Retina (tissue), 1 donor: ENCODE measurements around the gene DPAGT1.

Experiments used
- DNase-seq: peaks from one replicate; pipeline ENCODE4 v3.0.0-alpha.2; 2016

DPAGT1 gene

GRCh38 chr11:119057000-119057769, 44.5 kb downstream of the DPAGT1 start, which contains the start of gene HYOU1:
Gene HYOU1, minus strand, starts transcription at chr11:119057205. Its CDS starts 1,045 bp downstream, at chr11:119056160.
- peak; percentile 95 for DNase-seq

- peak; percentile 33 for DNase-seq
These were observed 45.1 kb downstream of the DPAGT1 start for GRCh38 chr11:119056421-119056999.

DNA sequence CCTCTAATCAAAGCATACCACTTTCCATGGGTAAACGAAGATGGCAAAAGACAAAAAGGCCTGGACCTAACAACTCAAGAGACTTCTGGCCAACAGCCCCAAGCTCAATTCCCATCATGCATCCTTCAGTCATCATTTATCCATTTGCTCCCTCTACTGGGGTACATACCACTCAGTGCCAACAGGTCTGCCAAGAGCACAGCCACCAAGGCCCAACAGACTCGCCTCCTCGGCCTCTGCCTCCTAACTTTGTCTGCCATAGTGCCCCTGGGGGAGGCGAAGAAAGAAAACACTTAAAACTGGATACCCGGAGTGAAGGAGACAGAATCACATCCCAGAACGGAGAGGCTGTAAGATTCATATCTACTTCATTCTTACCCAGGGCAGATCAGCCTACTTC, 45.8 kb downstream of the DPAGT1 start:
- DNase-seq: no peak

- DNase-seq: no peak
These were observed 47.2 kb downstream of the DPAGT1 start for GRCh38 chr11:119054418-119054817.

DNA sequence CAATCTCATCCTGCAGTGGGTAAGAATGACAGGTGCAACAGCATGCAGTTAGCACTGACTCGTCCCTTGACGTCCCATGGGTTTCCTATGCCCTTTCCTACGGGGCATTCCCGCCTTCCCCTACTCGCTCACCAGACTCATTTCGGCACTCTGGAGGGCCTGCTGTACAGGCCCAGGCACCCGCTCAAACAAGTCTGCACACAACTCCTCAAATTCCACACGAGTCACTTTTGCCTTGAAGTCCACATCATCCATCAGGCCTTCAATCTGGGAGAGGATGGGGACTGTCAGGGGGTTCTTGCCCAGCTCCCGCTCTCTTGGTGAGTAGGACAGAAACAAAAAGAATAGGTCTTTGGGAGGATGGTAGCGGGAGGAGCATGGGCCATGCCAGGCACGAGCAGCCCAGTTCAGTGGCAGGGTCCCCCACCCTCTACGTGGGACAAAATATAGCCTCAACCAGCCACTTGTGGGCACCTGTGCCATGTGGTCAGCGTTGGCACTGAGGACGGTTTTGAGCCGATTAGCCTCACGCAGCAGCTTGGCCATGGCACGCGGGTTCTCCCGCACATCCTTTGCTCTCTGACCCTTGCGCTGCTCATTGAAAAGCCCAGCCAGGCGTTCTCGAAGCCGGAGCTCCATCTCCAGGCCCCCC, 49.4 kb downstream of the DPAGT1 start:
- no peak for DNase-seq

- DNase-seq: no peak
These were observed 50.1 kb downstream of the DPAGT1 start for GRCh38 chr11:119051440-119052162.

DNA sequence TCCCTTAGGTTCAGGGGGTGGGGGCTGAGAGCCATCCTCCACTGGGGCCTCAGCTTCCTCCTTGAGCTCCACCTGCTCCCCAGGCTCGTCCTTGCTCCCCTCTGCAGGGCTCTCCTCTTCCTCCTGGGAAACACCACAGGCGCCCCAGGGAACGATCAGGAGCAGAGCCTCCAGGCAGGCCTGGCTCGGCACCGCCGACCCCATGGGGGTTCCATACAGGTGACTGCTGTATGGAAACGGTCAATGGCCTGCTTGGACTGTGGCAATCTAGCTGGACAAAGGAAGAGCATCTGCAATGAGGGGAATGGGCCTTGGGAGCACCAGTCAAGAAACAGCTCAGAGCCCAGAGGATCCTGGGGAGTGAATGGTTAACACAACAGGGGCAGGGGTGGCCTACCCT, 52.6 kb downstream of the DPAGT1 start:
- DNase-seq: no peak

GRCh38 chr11:119048644-119049043, 53.0 kb downstream of the DPAGT1 start:
- no peak for DNase-seq

DNA sequence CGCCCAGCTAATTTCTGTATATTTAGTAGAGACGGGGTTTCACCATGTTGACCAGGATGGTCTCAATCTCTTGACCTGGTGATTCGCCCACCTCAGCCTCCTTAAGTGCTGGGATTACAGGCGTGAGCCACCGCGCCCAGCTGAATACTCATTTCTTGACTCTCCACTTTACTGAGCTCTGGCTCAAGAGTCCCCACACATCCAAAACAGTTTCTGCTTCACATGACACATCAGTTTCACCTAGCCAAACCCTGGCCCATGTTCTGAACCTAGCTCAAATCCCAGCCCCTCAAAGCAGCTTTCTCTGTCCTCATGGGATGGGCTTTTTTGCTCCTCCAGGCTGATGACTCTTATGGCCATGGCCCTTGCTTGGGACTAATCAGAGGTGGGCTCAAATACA, 54.4 kb downstream of the DPAGT1 start:
- no peak for DNase-seq
